B cell (primary cell): ENCODE data around the gene NAB2. TPM values are rescaled to one million over a fixed set of nuclear protein-coding genes. Genes with fewer than 3 reads are reported as not detected.

Experiments used
- ATAC-seq: fragments of 200-7000 bp; cut with Tn5 transposase; one replicate; pipeline ENCODE4 v1.10.0; 2021; ENCODE audit warnings: low read depth, mild to moderate bottlenecking, moderate number of reproducible peaks, moderate library complexity
- CTCF ChIA-PET: fragments of 350-600 bp; sonication (Branson Sonifier 250); formaldehyde crosslinking; loops from one replicate; lab custom pipeline; 2021; ENCODE audit warnings: antibody characterized with exemption, inconsistent platforms; lab: Charles Lee
- POLR2A ChIA-PET: fragments of 350-600 bp; sonication (Branson Sonifier 250); formaldehyde crosslinking; loops from one replicate; lab custom pipeline; 2021; ENCODE audit warnings: antibody characterized with exemption; lab: Charles Lee
- DNase-seq: peaks from one replicate; pipeline ENCODE4 v3.0.0; 2013
- H2AFZ ChIP-seq: 2 replicates; pipeline ENCODE4 v1.6.1; 2012; ENCODE audit warnings: mild to moderate bottlenecking, low read depth, low read length; ENCODE audit not compliant: insufficient read depth, poor library complexity, severe bottlenecking
- H3K27ac ChIP-seq, 2 donors: 1 replicate in 1 of 2; 2 replicates in 1 of 2; pipeline ENCODE4 v1.5.1; 2012 to 2013; ENCODE audit warnings: low read length in 2 of 2, mild to moderate bottlenecking in 2 of 2, moderate library complexity in 1 of 2
- H3K27me3 ChIP-seq, 4 experiments: fragments of 200-600 bp in 1 of 4; sonication (generic) in 1 of 4; replicated peaks in 1 of 4; 1 replicate in 2 of 4; 2 replicates in 2 of 4; pipeline versions ENCODE4 v1.6.1 to v1.7.0; 2013 to 2016; ENCODE audit warnings: low read length in 3 of 4, mild to moderate bottlenecking in 2 of 4, mixed read lengths in 1 of 4, moderate library complexity in 1 of 4; ENCODE audit not compliant: insufficient read depth in 4 of 4, control insufficient read depth in 3 of 4; ENCODE audit errors: control extremely low read depth in 1 of 4
- H3K36me3 ChIP-seq, 2 experiments: replicated peaks in 1 of 2; 1 replicate in 1 of 2; 2 replicates in 1 of 2; pipeline versions ENCODE4 v1.6.1 to v1.7.1; 2013; ENCODE audit warnings: low read length in 1 of 2; ENCODE audit not compliant: insufficient read depth in 2 of 2, control insufficient read depth in 1 of 2; ENCODE audit errors: control extremely low read depth in 1 of 2, extremely low read depth in 1 of 2
- H3K4me1 ChIP-seq, 2 donors: fragments of 200-600 bp in 1 of 2; sonication (generic) in 1 of 2; 1 replicate in 1 of 2; 2 replicates in 1 of 2; pipeline versions ENCODE4 v1.5.1 to v1.6.1; 2013 to 2017; ENCODE audit warnings: low read length in 2 of 2; ENCODE audit not compliant: control insufficient read depth in 2 of 2, insufficient read depth in 2 of 2
- H3K4me2 ChIP-seq: replicated peaks from 2 replicates; pipeline ENCODE3; 2012; ENCODE audit warnings: mild to moderate bottlenecking, low read depth, low read length; ENCODE audit not compliant: poor library complexity, severe bottlenecking
- H3K4me3 ChIP-seq, 5 experiments: fragments of 200-600 bp in 1 of 5; sonication (generic) in 1 of 5; 1 replicate in 3 of 5; 2 replicates in 2 of 5; pipeline versions ENCODE4 v1.5.1 to v1.7.0; 2011 to 2016; ENCODE audit warnings: low read length in 4 of 5, mild to moderate bottlenecking in 4 of 5, low read depth in 2 of 5, control low read depth in 1 of 5, moderate library complexity in 1 of 5; ENCODE audit not compliant: insufficient read depth in 1 of 5; ENCODE audit errors: control extremely low read depth in 1 of 5, extremely low read depth in 1 of 5
- H3K79me2 ChIP-seq: fragments of 200-600 bp; sonication (generic); one replicate; pipeline ENCODE4 v1.6.0; 2016; ENCODE audit warnings: low read length; ENCODE audit not compliant: control insufficient read depth, insufficient read depth
- H3K9ac ChIP-seq: fragments of 200-600 bp; sonication (generic); 2 replicates; pipeline ENCODE4 v1.6.1; 2017; ENCODE audit warnings: mild to moderate bottlenecking, low read length, moderate library complexity
- H3K9me3 ChIP-seq, 3 donors: one replicate each; pipeline versions ENCODE4 v1.6.1 to v1.7.1; 2013; ENCODE audit warnings: low read length in 2 of 3; ENCODE audit not compliant: control insufficient read depth in 2 of 3, insufficient read depth in 1 of 3; ENCODE audit errors: control extremely low read depth in 1 of 3
- H4K20me1 ChIP-seq: 2 replicates; pipeline ENCODE4 v1.6.0; 2012; ENCODE audit warnings: mild to moderate bottlenecking, low read length; ENCODE audit not compliant: insufficient read depth, control insufficient read depth, poor library complexity, severe bottlenecking
- H3K27ac Mint-ChIP-seq: one replicate; pipeline ENCODE4 v1.8.0; 2021; ENCODE audit warnings: mixed read lengths
- H3K27me3 Mint-ChIP-seq: one replicate; pipeline ENCODE4 v1.8.0; 2021; ENCODE audit warnings: mixed read lengths
- H3K4me1 Mint-ChIP-seq: one replicate; pipeline ENCODE4 v1.8.0; 2021; ENCODE audit warnings: mixed read lengths
- H3K4me3 Mint-ChIP-seq: one replicate; pipeline ENCODE4 v1.8.0; 2021; ENCODE audit warnings: mixed read lengths
- H3K9me3 Mint-ChIP-seq: one replicate; pipeline ENCODE4 v1.8.0; 2022; ENCODE audit warnings: mixed read lengths; ENCODE audit not compliant: insufficient read depth
- CTCF ChIP-seq: fragments of 200-600 bp; IDR thresholded peaks from one replicate; pipeline ENCODE4 v1.8.0; 2022; ENCODE audit warnings: antibody characterized with exemption, mild to moderate bottlenecking
- EZH2 ChIP-seq: IDR thresholded peaks from 2 replicates; pipeline ENCODE4 v1.6.1; 2012; ENCODE audit warnings: borderline replicate concordance, low read depth, mild to moderate bottlenecking, moderate library complexity, low read length; ENCODE audit not compliant: insufficient read depth, poor library complexity, severe bottlenecking
- WGBS: methylation state at CpG from one replicate; pipeline ENCODE4 v1.1.5; 2013; ENCODE audit warnings: missing lambda C conversion rate; ENCODE audit not compliant: insufficient coverage; 5-methylcytosine and 5-hydroxymethylcytosine counted together
- intact Hi-C: fragments of 100-400 bp; cut with micrococcal nuclease; formaldehyde crosslinking; loops from one replicate; pipeline ENCODE4 v1.10.0; 2022
- polyA plus RNA-seq: library from polyadenylated mRNA; depleted of rRNA; stranded (reverse); fragments of >200 nt; gene quantifications from 2 replicates; pipeline ENCODE4 v1.2.3, GENCODE V29; 2012
- total RNA-seq, 2 donors: library from RNA; stranded (reverse); fragments of 120-200 nt in 1 of 2; gene quantifications; 1 replicate in 1 of 2; 2 replicates in 1 of 2; pipeline versions ENCODE4 v1.2.3 to v1.2.4, GENCODE V29; 2013 to 2022

The NAB2 gene
- total and polyA plus RNA-seq, 2 donors (not counting 1 experiment from before 2014, with no cell fraction given), result 6.7 to 52.1 TPM

GRCh38 chr12:57134949-57135348 is 46.0 kb downstream of the NAB2 start:
- Histone ChIP-seq H3K27me3 (no peaks in the 10 kb centered on the region), H3K27ac (no peak overlapping the region), H3K4me2 (no peak overlapping the region), H3K79me2 (no peaks in the 10 kb centered on the region), H3K9me3 (no peaks in the 10 kb centered on the region), H3K36me3 (no peaks in the 10 kb centered on the region), H2AFZ (no peak overlapping the region), H4K20me1 (no peaks in the 10 kb centered on the region), H3K4me3 (no peak overlapping the region), H3K9ac (no peak overlapping the region), H3K4me1 (no peaks in the 10 kb centered on the region)
- Mint-ChIP-seq H3K27ac (no peak overlapping the region), H3K9me3 (no peaks in the 10 kb centered on the region), H3K27me3 (peaks cover 10% of the 10 kb centered on the region), H3K4me3 (no peak overlapping the region), H3K4me1 (peaks cover 5% of the 10 kb centered on the region)
- WGBS, result 97% methylated on average over 7 of the region's 9 CpGs
- no peak for DNase-seq
- no peak for ATAC-seq
- no peak for TF ChIP-seq CTCF
- no peak for TF ChIP-seq EZH2
- intact Hi-C loops, result no loop called here
- ChIA-PET POLR2A (no interaction called here), CTCF (interaction anchor here (1.9 kb wide), 1 partner anchor 11 kb away, joined by 6 read pairs; no protein-coding TSS in a partner anchor)

- no peaks in the 10 kb centered on the region for H3K4me1 ChIP-seq
- Mint-ChIP-seq H3K27me3 (peaks cover 8% of the 10 kb centered on the region), H3K4me1 (peaks cover 5% of the 10 kb centered on the region), H3K4me3 (no peak overlapping the region), H3K9me3 (no peaks in the 10 kb centered on the region), H3K27ac (no peak overlapping the region)
- TF ChIP-seq EZH2 (no peak), CTCF (no peak)
- no peaks in the 10 kb centered on the region for H3K79me2 ChIP-seq
- no peak overlapping the region for H3K9ac ChIP-seq
- H3K27ac ChIP-seq, result no peak overlapping the region
- WGBS, result 86% methylated on average over 14 of the region's 18 CpGs
- intact Hi-C loops, result no loop called here
- no peak overlapping the region for H3K4me3 ChIP-seq
- no peaks in the 10 kb centered on the region for H3K27me3 ChIP-seq
- no peaks in the 10 kb centered on the region for H4K20me1 ChIP-seq
- CTCF ChIA-PET, result interaction anchor here (0.6 to 1.9 kb wide), 3 partner anchors 11 to 14 kb away, joined by 3 to 6 read pairs (median 3); no protein-coding TSS in a partner anchor
- H3K4me2 ChIP-seq, result no peak overlapping the region
- H3K36me3 ChIP-seq, result no peaks in the 10 kb centered on the region
- no peak for DNase-seq
- POLR2A ChIA-PET, result interaction anchor here (0.7 kb wide), 1 partner anchor 87 kb away, joined by 3 read pairs; no protein-coding TSS in a partner anchor
- H3K9me3 ChIP-seq, result no peaks in the 10 kb centered on the region
- no peak overlapping the region for H2AFZ ChIP-seq
- ATAC-seq, result no peak
Measured at GRCh38 chr12:57135527-57136326, 46.8 kb downstream of the NAB2 start.
